GM12878 (cell line): ENCODE results near the gene SLC15A3. TPM values are rescaled to one million over a fixed set of nuclear protein-coding genes. Genes with fewer than 3 reads are reported as not detected.

Experiments used
- ATAC-seq: fragments of 200-7000 bp; cut with Tn5 transposase; 3 replicates; pipeline ENCODE4 v1.9.1; 2020; ENCODE audit warnings: mild to moderate bottlenecking, moderate library complexity
- BruUV-seq: library from RNA; stranded (reverse); fragments of 400-500 nt; replicated peaks from 2 replicates; lab custom pipeline; 2021; lab: Mats Ljungman, UMichigan
- CTCF ChIA-PET: fragments of 300-600 bp; sonication (Branson Sonifier 250); formaldehyde crosslinking; extraction: SDS; loops from one replicate; lab custom pipeline; 2021; ENCODE audit warnings: inconsistent platforms; lab: Yijun Ruan, JAX
- POLR2A ChIA-PET: fragments of 350-600 bp; formaldehyde crosslinking; extraction: SDS; loops from one replicate; lab custom pipeline; 2021; ENCODE audit warnings: inconsistent platforms; lab: Charles Lee
- RAD21 ChIA-PET: fragments of 300-600 bp; sonication (Branson Sonifier 250); formaldehyde crosslinking; loops from one replicate; lab custom pipeline; 2023; ENCODE audit warnings: antibody characterized with exemption; ENCODE audit not compliant: unreplicated experiment; lab: Charles Lee
- SMC1A ChIA-PET: fragments of 300-600 bp; sonication (Branson Sonifier 250); formaldehyde crosslinking; loops from one replicate; lab custom pipeline; 2023; ENCODE audit not compliant: unreplicated experiment, uncharacterized antibody; lab: Charles Lee
- DNase-seq: peaks from one replicate; pipeline ENCODE4 v3.0.0-alpha.2; 2011; ENCODE audit warnings: low read depth, low spot score
- FAIRE-seq: peaks from 3 replicates; lab custom pipeline; 2011; peaks lifted over from hg19 to GRCh38; lab: Jason Lieb, UNC
- H2AFZ ChIP-seq: 2 replicates; pipeline ENCODE4 v1.6.0; 2011; ENCODE audit warnings: low read depth, low read length, control low read depth; ENCODE audit not compliant: control insufficient read depth
- H3K27ac ChIP-seq: 2 replicates; pipeline ENCODE4 v1.5.1; 2011; ENCODE audit warnings: control low read depth; ENCODE audit not compliant: control insufficient read depth, insufficient read depth
- H3K27me3 ChIP-seq, 2 experiments: replicated peaks in 1 of 2; 2 replicates each; pipeline versions ENCODE4 v1.6.0 to v1.6.1; 2011; ENCODE audit warnings: low read length in 1 of 2; ENCODE audit not compliant: control insufficient read depth in 2 of 2, insufficient read depth in 2 of 2
- H3K36me3 ChIP-seq, 2 experiments: 2 replicates each; pipeline ENCODE4 v1.5.1; 2011; ENCODE audit warnings: low read length in 1 of 2; ENCODE audit not compliant: control insufficient read depth in 2 of 2, insufficient read depth in 2 of 2
- H3K4me1 ChIP-seq: 2 replicates; pipeline ENCODE4 v1.6.1; 2011; ENCODE audit warnings: mild to moderate bottlenecking, low read length, moderate library complexity, mixed read lengths; ENCODE audit not compliant: control insufficient read depth, insufficient read depth
- H3K4me2 ChIP-seq: 2 replicates; pipeline ENCODE4 v1.6.0; 2011; ENCODE audit warnings: control low read depth; ENCODE audit not compliant: control insufficient read depth, insufficient read depth
- H3K4me3 ChIP-seq: fragments of 200-600 bp; sonication (generic); 2 replicates; pipeline ENCODE4 v1.5.1; 2016
- H3K79me2 ChIP-seq: 2 replicates; pipeline ENCODE4 v1.6.0; 2011; ENCODE audit warnings: low read length; ENCODE audit not compliant: control insufficient read depth, insufficient read depth
- H3K9ac ChIP-seq: 2 replicates; pipeline ENCODE4 v1.8.0; 2011; ENCODE audit warnings: low read length, control low read depth, mixed read lengths; ENCODE audit not compliant: control insufficient read depth, insufficient read depth
- H3K9me3 ChIP-seq: replicated peaks from 3 replicates; pipeline ENCODE4 v1.5.1; 2011; ENCODE audit warnings: mild to moderate bottlenecking, low read length; ENCODE audit not compliant: control insufficient read depth, insufficient read depth
- H4K20me1 ChIP-seq: 2 replicates; pipeline ENCODE4 v1.6.0; 2011; ENCODE audit not compliant: control insufficient read depth, insufficient read depth
- CHD4 ChIP-seq: fragments of 200-600 bp; sonication (generic); IDR thresholded peaks from 2 replicates; pipeline ENCODE4 v1.6.1; 2016; ENCODE audit warnings: mild to moderate bottlenecking
- E2F8 ChIP-seq: fragments of 450-650 bp; IDR thresholded peaks from 2 replicates; pipeline ENCODE4 v1.6.1; 2018; ENCODE audit warnings: mild to moderate bottlenecking, low read depth, moderate library complexity; ENCODE audit not compliant: partially characterized antibody
- FOXK2 ChIP-seq: fragments of 450-650 bp; IDR thresholded peaks from 2 replicates; pipeline ENCODE4 v1.6.1; 2017; ENCODE audit warnings: mild to moderate bottlenecking, moderate library complexity
- GATAD2B ChIP-seq: fragments of 450-650 bp; conservative IDR thresholded peaks from 2 replicates; pipeline ENCODE4 v1.6.1; 2017; ENCODE audit warnings: low read depth, mild to moderate bottlenecking, moderate library complexity
- HDGF ChIP-seq: fragments of 450-650 bp; IDR thresholded peaks from 2 replicates; pipeline ENCODE4 v1.6.1; 2016; ENCODE audit warnings: antibody characterized with exemption
- SMC3 ChIP-seq: IDR thresholded peaks from 2 replicates; pipeline ENCODE4 v1.6.1; 2011; ENCODE audit warnings: low read length, improper control_type of control experiment, borderline replicate concordance
- SP1 ChIP-seq: IDR thresholded peaks from one replicate; pipeline ENCODE4 v1.6.1; 2011; ENCODE audit warnings: low read depth, low read length
- ZBTB4 ChIP-seq: fragments of 450-650 bp; formaldehyde crosslinking; IDR thresholded peaks from 2 replicates; pipeline ENCODE4 v1.4.0; 2022; ENCODE audit warnings: mild to moderate bottlenecking, moderate library complexity
- ZNF592 ChIP-seq: fragments of 450-650 bp; IDR thresholded peaks from 2 replicates; pipeline ENCODE4 v1.6.1; 2017; ENCODE audit warnings: mild to moderate bottlenecking, moderate library complexity
- WGBS: methylation state at CpG from one replicate; pipeline ENCODE4 v1.1.6; 2016; ENCODE audit warnings: low lambda C conversion rate; ENCODE audit not compliant: insufficient replicate concordance, insufficient coverage; ENCODE audit errors: missing lambda C conversion rate; 5-methylcytosine and 5-hydroxymethylcytosine counted together
- in situ Hi-C: fragments of 300-500 bp; cut with MboI; formaldehyde crosslinking; loops from 9 replicates; pipeline ENCODE4 v1.14.3; 2018; ENCODE audit warnings: mixed read lengths
- intact Hi-C: fragments of 100-400 bp; cut with micrococcal nuclease; formaldehyde crosslinking; loops from one replicate; pipeline ENCODE4 v1.14.2; 2022; ENCODE audit not compliant: unreplicated experiment
- polyA plus RNA-seq, 11 experiments: library from polyadenylated mRNA; depleted of rRNA in 4 of 11; unstranded in 6 of 11; stranded (reverse) in 5 of 11; fragments of >200 nt; fragmentation: Nextera tagmentation in 4 of 11; fragmentation: Illumina TruSeq in 1 of 11; extraction: Ambion mirVana in 4 of 11; extraction: Trizol in 1 of 11; gene quantifications; 1 replicate in 1 of 11; 2 replicates in 10 of 11; pipeline versions ENCODE4 v1.2.1 to v1.2.3, GENCODE V29; 2011 to 2016; ENCODE audit warnings: inconsistent platforms in 2 of 11, missing spikeins in 2 of 11, low read depth in 1 of 11
- total RNA-seq, 4 experiments: library from RNA; depleted of rRNA in 3 of 4; stranded (reverse); fragments of >200 nt in 3 of 4; fragmentation: Illumina TruSeq in 1 of 4; extraction: Trizol in 1 of 4; gene quantifications; 2 replicates each; pipeline versions ENCODE4 v1.2.1 to v1.2.3, GENCODE V29; 2013 to 2021
- TF ChIP-seq, protein P1 (sequence below): fragments of 150-350 bp; IDR thresholded peaks from 2 replicates; pipeline ENCODE4 v1.6.1; 2016; ENCODE audit warnings: low read depth, low read length

SLC15A3 gene
- total and polyA plus RNA-seq, 10 of the 15 experiments (the other 5 are each of a cell fraction or from before 2014, with no cell fraction given) = 17.7 to 102 (median 55.8) TPM

- no peaks in the 10 kb centered on the region for H3K27me3 ChIP-seq
- no peak overlapping the region for H2AFZ ChIP-seq
- H3K9ac ChIP-seq = no peak overlapping the region
- ChIA-PET POLR2A (interaction anchor here (1.1 to 1.3 kb wide), 2 partner anchors 25 to 220 kb away, joined by 3 read pairs; no protein-coding TSS in a partner anchor), SMC1A (interaction anchor here (1.0 to 2.3 kb wide), 5 partner anchors 12 to 125 kb away, joined by 3 to 7 read pairs (median 3); no protein-coding TSS in a partner anchor), RAD21 (no interaction called here), CTCF (interaction anchor here (2.3 to 2.4 kb wide), 2 partner anchors 16 to 21 kb away, joined by 7 to 8 read pairs; no protein-coding TSS in a partner anchor)
- H3K4me1 ChIP-seq = peaks cover 33% of the 10 kb centered on the region
- intact Hi-C loops (no loop called here), in situ Hi-C loops (no loop called here)
- no peak overlapping the region for H3K4me2 ChIP-seq
- DNase-seq = no peak
- peaks cover 31% of the 10 kb centered on the region for H3K79me2 ChIP-seq
- H3K27ac ChIP-seq = no peak overlapping the region
- 67% methylated on average over 2 of the region's 2 CpGs for WGBS
- no TSS peak for BruUV-seq
- FAIRE-seq = no peak
- H3K4me3 ChIP-seq = no peak overlapping the region
- H4K20me1 ChIP-seq = no peaks in the 10 kb centered on the region
- peaks cover 17 to 21% of the 10 kb centered on the region in 2 experiments for H3K36me3 ChIP-seq
- ATAC-seq = no peak
- H3K9me3 ChIP-seq = no peaks in the 10 kb centered on the region
- TF ChIP-seq, protein P1, sequence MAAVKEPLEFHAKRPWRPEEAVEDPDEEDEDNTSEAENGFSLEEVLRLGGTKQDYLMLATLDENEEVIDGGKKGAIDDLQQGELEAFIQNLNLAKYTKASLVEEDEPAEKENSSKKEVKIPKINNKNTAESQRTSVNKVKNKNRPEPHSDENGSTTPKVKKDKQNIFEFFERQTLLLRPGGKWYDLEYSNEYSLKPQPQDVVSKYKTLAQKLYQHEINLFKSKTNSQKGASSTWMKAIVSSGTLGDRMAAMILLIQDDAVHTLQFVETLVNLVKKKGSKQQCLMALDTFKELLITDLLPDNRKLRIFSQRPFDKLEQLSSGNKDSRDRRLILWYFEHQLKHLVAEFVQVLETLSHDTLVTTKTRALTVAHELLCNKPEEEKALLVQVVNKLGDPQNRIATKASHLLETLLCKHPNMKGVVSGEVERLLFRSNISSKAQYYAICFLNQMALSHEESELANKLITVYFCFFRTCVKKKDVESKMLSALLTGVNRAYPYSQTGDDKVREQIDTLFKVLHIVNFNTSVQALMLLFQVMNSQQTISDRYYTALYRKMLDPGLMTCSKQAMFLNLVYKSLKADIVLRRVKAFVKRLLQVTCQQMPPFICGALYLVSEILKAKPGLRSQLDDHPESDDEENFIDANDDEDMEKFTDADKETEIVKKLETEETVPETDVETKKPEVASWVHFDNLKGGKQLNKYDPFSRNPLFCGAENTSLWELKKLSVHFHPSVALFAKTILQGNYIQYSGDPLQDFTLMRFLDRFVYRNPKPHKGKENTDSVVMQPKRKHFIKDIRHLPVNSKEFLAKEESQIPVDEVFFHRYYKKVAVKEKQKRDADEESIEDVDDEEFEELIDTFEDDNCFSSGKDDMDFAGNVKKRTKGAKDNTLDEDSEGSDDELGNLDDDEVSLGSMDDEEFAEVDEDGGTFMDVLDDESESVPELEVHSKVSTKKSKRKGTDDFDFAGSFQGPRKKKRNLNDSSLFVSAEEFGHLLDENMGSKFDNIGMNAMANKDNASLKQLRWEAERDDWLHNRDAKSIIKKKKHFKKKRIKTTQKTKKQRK = no peak
- TF ChIP-seq E2F8 = no peak
- no peak for TF ChIP-seq FOXK2
- TF ChIP-seq SP1 = no peak
- no peak for TF ChIP-seq ZBTB4 (CRISPR knock-in tag)
- no peak for TF ChIP-seq GATAD2B
- TF ChIP-seq SMC3 = no peak
- TF ChIP-seq CHD4 = no peak
- TF ChIP-seq HDGF = no peak
- TF ChIP-seq ZNF592 = no peak
Observed at GRCh38 chr11:60919956-60920355, 32.0 kb downstream of the SLC15A3 start.
